H1 (cell line): ENCODE measurements around the gene NTPCR. TPM values are rescaled to one million over a fixed set of nuclear protein-coding genes. Genes with fewer than 3 reads are reported as not detected.

Experiments
- BCL11A ChIP-seq, 2 experiments: IDR thresholded peaks; one replicate each; pipeline ENCODE4 v1.6.1; 2011; ENCODE audit warnings: low read depth in 2 of 2, low read length in 2 of 2, mild to moderate bottlenecking in 2 of 2
- BRCA1 ChIP-seq: IDR thresholded peaks from 2 replicates; pipeline ENCODE4 v1.6.1; 2012; ENCODE audit warnings: low read depth, low read length, improper control_type of control experiment
- CBX5 ChIP-seq: fragments of 300-800, 300-1000 bp; sonication (generic); IDR thresholded peaks from 2 replicates; pipeline ENCODE4 v1.7.1; 2016; ENCODE audit warnings: antibody characterized with exemption, low read length, low read depth
- CEBPB ChIP-seq: IDR thresholded peaks from 2 replicates; pipeline ENCODE4 v1.6.1; 2012; ENCODE audit warnings: low read depth, low read length
- CHD1 ChIP-seq: IDR thresholded peaks from 2 replicates; pipeline ENCODE4 v1.6.1; 2012; ENCODE audit warnings: low read depth, low read length, improper control_type of control experiment
- CHD2 ChIP-seq: IDR thresholded peaks from 2 replicates; pipeline ENCODE4 v1.6.1; 2012; ENCODE audit warnings: low read length, improper control_type of control experiment
- CTCF ChIP-seq, 3 experiments: IDR thresholded peaks; 1 replicate in 2 of 3; 2 replicates in 1 of 3; pipeline versions ENCODE4 v1.5.1 to v1.6.1; 2011; ENCODE audit warnings: low read length in 3 of 3, mild to moderate bottlenecking in 3 of 3, inconsistent platforms in 2 of 3, low read depth in 1 of 3, moderate library complexity in 1 of 3; ENCODE audit not compliant: insufficient read depth in 1 of 3; ENCODE audit errors: control extremely low read depth in 1 of 3
- EGR1 ChIP-seq: IDR thresholded peaks from 2 replicates; pipeline ENCODE4 v1.6.1; 2011; ENCODE audit warnings: low read depth, low read length, borderline replicate concordance
- FOSL1 ChIP-seq: IDR thresholded peaks from 2 replicates; pipeline ENCODE4 v1.6.1; 2011; ENCODE audit warnings: mild to moderate bottlenecking, low read depth, low read length, moderate library complexity; ENCODE audit not compliant: insufficient read depth
- GTF2F1 ChIP-seq: IDR thresholded peaks from 2 replicates; pipeline ENCODE4 v1.6.1; 2012; ENCODE audit warnings: low read depth, low read length, improper control_type of control experiment, borderline replicate concordance
- JUND ChIP-seq: IDR thresholded peaks from 2 replicates; pipeline ENCODE4 v1.6.1; 2011; ENCODE audit warnings: mild to moderate bottlenecking, improper control_type of control experiment, low read length
- KDM1A ChIP-seq: fragments of 200-600, 300-600 bp; sonication (generic); IDR thresholded peaks from 2 replicates; pipeline ENCODE4 v1.7.1; 2016; ENCODE audit warnings: mild to moderate bottlenecking, low read length, borderline replicate concordance
- KDM4A ChIP-seq: IDR thresholded peaks from one replicate; pipeline ENCODE4 v1.7.1; 2012; ENCODE audit warnings: low read depth, mild to moderate bottlenecking, moderate library complexity, low read length, inconsistent platforms; ENCODE audit not compliant: severe bottlenecking
- MAFK ChIP-seq: IDR thresholded peaks from 2 replicates; pipeline ENCODE4 v1.6.1; 2012; ENCODE audit warnings: low read depth, mild to moderate bottlenecking, improper control_type of control experiment, low read length
- MAX ChIP-seq: IDR thresholded peaks from 2 replicates; pipeline ENCODE4 v1.6.1; 2012; ENCODE audit warnings: inconsistent platforms
- NANOG ChIP-seq: IDR thresholded peaks from 2 replicates; pipeline ENCODE4 v1.6.1; 2011; ENCODE audit warnings: low read length, low read depth, mild to moderate bottlenecking, inconsistent platforms; ENCODE audit not compliant: insufficient read depth, poor library complexity, severe bottlenecking
- POU5F1 ChIP-seq: IDR thresholded peaks from 2 replicates; pipeline ENCODE4 v1.6.1; 2011; ENCODE audit warnings: low read depth, mild to moderate bottlenecking, low read length, moderate library complexity
- RAD21 ChIP-seq, 2 experiments: IDR thresholded peaks in 1 of 2; conservative IDR thresholded peaks in 1 of 2; 2 replicates each; pipeline ENCODE4 v1.6.1; 2011; ENCODE audit warnings: low read depth in 2 of 2, low read length in 2 of 2, improper control_type of control experiment in 1 of 2, inconsistent platforms in 1 of 2, mild to moderate bottlenecking in 1 of 2, moderate library complexity in 1 of 2
- RXRA ChIP-seq: IDR thresholded peaks from 2 replicates; pipeline ENCODE4 v1.6.1; 2011; ENCODE audit warnings: low read depth, mild to moderate bottlenecking, low read length, moderate library complexity; ENCODE audit not compliant: insufficient read depth
- TBP ChIP-seq: IDR thresholded peaks from 2 replicates; pipeline ENCODE4 v1.6.1; 2011; ENCODE audit warnings: low read depth, low read length, improper control_type of control experiment
- TEAD4 ChIP-seq: IDR thresholded peaks from 2 replicates; pipeline ENCODE4 v1.6.1; 2012; ENCODE audit warnings: low read depth, low read length, inconsistent platforms, mixed read lengths
- polyA plus RNA-seq, 7 experiments: library from polyadenylated mRNA; depleted of rRNA in 3 of 7; stranded (reverse) in 5 of 7; unstranded in 2 of 7; fragments of >200 nt in 5 of 7; fragments of 200-250 nt in 2 of 7; gene quantifications; 1 replicate in 5 of 7; 2 replicates in 1 of 7; 4 replicates in 1 of 7; pipeline versions ENCODE4 v1.2.1 to v1.2.3, GENCODE V29; 2011 to 2013; ENCODE audit warnings: missing spikeins in 2 of 7, mixed read lengths in 2 of 7
- total RNA-seq: library from RNA; stranded (reverse); fragmentation: NEBNext Ultra II Directional; extraction: Animal tissue kit (Norgen Biotek cat#: 25700); gene quantifications from 2 replicates; pipeline ENCODE4 v1.2.1, GENCODE V29; 2021

Gene NTPCR
- total and polyA plus RNA-seq, 2 of the 8 experiments (the other 6 are each of a cell fraction or from before 2014, with no cell fraction given) = 22.6 to 73.1 TPM

- TF ChIP-seq MAX = peak; percentile 85
- TF ChIP-seq GTF2F1 = no peak
- no peak for TF ChIP-seq NANOG
- TF ChIP-seq EGR1 = no peak
- TF ChIP-seq TBP = peak; percentile 75
- TF ChIP-seq POU5F1 = no peak
- TF ChIP-seq JUND = no peak
- no peak for TF ChIP-seq CEBPB
- TF ChIP-seq TEAD4 = peak; percentile 70
- TF ChIP-seq KDM1A = no peak
- TF ChIP-seq RXRA = no peak
- TF ChIP-seq BCL11A (IDR thresholded peaks at IDR 0.05; ENCODE audit: low read depth in 2 of 2, low read length in 2 of 2) = no peak
- TF ChIP-seq BRCA1 = no peak
- TF ChIP-seq FOSL1 = no peak
- TF ChIP-seq CTCF (IDR thresholded peaks at IDR 0.05; ENCODE audit: control extremely low read depth in 1 of 3, insufficient read depth in 1 of 3, low read depth in 1 of 3, low read length in 3 of 3) = no peak
- peak; percentile 72 for TF ChIP-seq KDM4A
- peak in 1 of 2 experiments; percentile 3; a peak in 1 of 4 replicates for TF ChIP-seq RAD21 (IDR thresholded peaks at IDR 0.05 in 1 of 2, conservative IDR thresholded peaks at IDR 0.05 in 1 of 2; ENCODE audit: low read depth in 2 of 2, low read length in 2 of 2)
- TF ChIP-seq CBX5 = no peak
- TF ChIP-seq CHD2 = no peak
- no peak for TF ChIP-seq CHD1
- TF ChIP-seq MAFK = no peak
Observed at GRCh38 chr1:232950197-232951176, at the start of gene NTPCR (continued).
